Large intestine (tissue), 3 donors: Measurements from ENCODE around the gene BRME1. TPM values are rescaled to one million over a fixed set of nuclear protein-coding genes. Genes with fewer than 3 reads are reported as not detected.

Experiments
- DNase-seq, 2 donors: peaks; one replicate each; pipeline versions ENCODE4 v3.0.0 to v3.0.0-alpha.2; 2013
- H3K27ac ChIP-seq: one replicate; pipeline ENCODE4 v1.5.1; 2013; ENCODE audit warnings: low read length
- H3K27me3 ChIP-seq: 2 replicates; pipeline ENCODE4 v1.6.1; 2013; ENCODE audit warnings: low read length; ENCODE audit not compliant: control insufficient read depth, insufficient read depth
- H3K36me3 ChIP-seq: 2 replicates; pipeline ENCODE4 v1.6.1; 2013; ENCODE audit warnings: low read length; ENCODE audit not compliant: control insufficient read depth, insufficient read depth
- H3K4me1 ChIP-seq: one replicate; pipeline ENCODE4 v1.6.1; 2013; ENCODE audit warnings: low read length; ENCODE audit not compliant: control insufficient read depth, insufficient read depth
- H3K4me3 ChIP-seq: one replicate; pipeline ENCODE4 v1.5.1; 2013; ENCODE audit warnings: low read length
- H3K9me3 ChIP-seq: one replicate; pipeline ENCODE4 v1.6.1; 2013; ENCODE audit warnings: mild to moderate bottlenecking, low read depth, low read length, moderate library complexity; ENCODE audit not compliant: control insufficient read depth
- WGBS: methylation state at CpG from one replicate; pipeline ENCODE4 v1.1.5; 2013; ENCODE audit warnings: low lambda C conversion rate; ENCODE audit not compliant: insufficient coverage; 5-methylcytosine and 5-hydroxymethylcytosine counted together
- polyA plus RNA-seq: library from polyadenylated mRNA; unstranded; fragments of 120-200 nt; gene quantifications from one replicate; pipeline ENCODE4 v1.2.1, GENCODE V29; 2013

The BRME1 gene
- polyA plus RNA-seq, 1 donor = 4.7 TPM

DNA sequence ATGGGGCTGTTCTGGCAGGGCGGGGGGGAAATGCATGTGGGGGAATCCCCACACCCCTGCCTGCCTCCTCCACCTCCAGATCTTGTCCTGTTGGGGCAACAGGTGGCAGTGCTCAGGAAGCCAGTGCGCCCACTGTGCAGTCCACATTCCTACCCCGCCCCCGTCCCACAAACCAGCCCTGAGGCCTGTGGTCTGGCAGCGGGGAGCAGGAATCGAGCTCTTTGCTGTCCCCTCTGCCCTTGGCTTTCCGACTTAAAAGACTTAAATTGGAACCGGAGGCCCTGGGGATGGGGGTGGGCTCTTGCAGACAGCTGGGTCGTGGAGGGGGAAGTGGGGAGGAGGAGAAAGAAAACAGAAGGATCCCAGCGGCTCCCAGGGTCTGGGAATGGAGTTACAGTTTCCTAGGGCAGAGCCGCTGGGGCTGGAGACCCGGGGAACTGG lies 24.6 kb downstream of the BRME1 start:
- no CpG with 5 or more reads among the region's 12 CpGs for WGBS
- H3K36me3 ChIP-seq = no peaks in the 10 kb centered on the region
- H3K9me3 ChIP-seq = no peaks in the 10 kb centered on the region
- H3K4me3 ChIP-seq = no peak overlapping the region
- DNase-seq = no peak
- H3K4me1 ChIP-seq = peaks cover 15% of the 10 kb centered on the region
- H3K27ac ChIP-seq = no peak overlapping the region
- H3K27me3 ChIP-seq = no peaks in the 10 kb centered on the region

DNA sequence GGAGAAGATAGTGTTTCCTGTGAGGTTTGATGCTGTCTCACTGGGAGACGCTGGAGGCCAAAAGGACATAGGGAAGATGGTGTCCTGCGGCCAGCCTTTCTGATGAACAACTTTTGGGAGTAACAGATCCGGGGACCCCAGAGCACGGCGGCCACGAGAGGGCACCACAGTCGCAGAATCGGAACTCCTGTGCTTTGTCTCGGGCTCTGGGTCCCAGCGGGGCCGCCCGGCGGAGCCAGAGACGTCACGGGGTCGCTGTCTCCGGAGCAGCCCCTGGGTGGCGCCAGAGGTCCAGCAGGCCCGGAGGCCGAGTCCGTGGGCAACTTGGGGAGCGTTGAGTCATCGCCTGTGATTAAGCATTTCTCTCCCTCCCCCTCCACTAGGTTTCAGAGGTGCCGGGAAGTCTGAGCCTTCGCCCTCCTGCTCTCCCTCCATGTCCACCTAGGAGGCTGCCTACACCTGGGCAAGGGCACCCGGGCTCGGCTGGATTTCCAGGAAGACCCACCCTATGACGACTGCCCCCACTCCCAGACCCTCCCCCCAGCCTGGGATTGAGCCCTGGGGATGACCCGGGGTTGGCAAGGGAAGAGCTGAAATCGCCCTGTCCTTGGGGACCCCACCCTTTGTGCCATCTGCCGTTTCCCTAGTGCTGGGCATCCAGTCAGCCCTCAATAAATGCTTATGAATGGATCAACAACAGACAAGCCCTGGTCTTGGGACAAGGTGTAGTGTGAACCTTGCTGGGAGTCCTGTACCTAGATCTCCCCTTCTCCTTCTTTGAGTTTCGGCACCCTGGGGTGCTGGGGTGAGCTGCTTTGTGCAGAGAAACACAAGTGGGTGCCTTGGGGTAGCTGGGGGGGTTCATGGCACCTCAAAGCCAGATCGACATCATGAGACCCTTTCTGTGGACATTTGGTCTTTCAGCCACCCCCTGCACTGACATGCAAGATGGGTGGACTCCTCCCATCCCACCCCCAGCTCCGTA lies 25.6 kb downstream of the BRME1 start:
- WGBS = no CpG with 5 or more reads among the region's 34 CpGs
- DNase-seq = peak; percentile 94 to 96
- Histone ChIP-seq H3K4me1 (peaks cover 15% of the 10 kb centered on the region), H3K27ac (peak overlapping the region; percentile 33), H3K27me3 (no peaks in the 10 kb centered on the region), H3K36me3 (no peaks in the 10 kb centered on the region), H3K4me3 (peak overlapping the region; percentile 23), H3K9me3 (no peaks in the 10 kb centered on the region)

DNA sequence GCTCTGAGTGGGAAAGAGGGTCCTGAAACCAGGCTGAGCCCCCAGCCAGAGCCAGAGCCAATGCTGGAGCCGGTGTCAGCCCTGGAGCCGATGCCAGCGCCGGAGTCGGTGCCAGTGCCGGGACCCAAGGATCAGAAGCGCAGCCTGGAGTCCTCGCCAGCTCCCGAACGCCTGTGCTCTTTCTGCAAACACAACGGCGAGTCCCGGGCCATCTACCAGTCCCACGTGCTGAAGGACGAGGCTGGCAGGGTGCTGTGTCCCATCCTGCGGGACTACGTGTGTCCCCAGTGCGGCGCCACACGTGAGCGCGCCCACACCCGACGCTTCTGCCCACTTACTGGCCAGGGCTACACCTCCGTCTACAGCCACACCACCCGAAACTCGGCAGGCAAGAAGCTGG lies 28.6 kb downstream of the BRME1 start:
- Histone ChIP-seq H3K4me3 (no peak overlapping the region), H3K9me3 (peaks cover 3% of the 10 kb centered on the region), H3K4me1 (peaks cover 11% of the 10 kb centered on the region), H3K27me3 (no peaks in the 10 kb centered on the region), H3K36me3 (no peaks in the 10 kb centered on the region), H3K27ac (no peak overlapping the region)
- WGBS = no CpG with 5 or more reads among the region's 27 CpGs
- no peak for DNase-seq

DNA sequence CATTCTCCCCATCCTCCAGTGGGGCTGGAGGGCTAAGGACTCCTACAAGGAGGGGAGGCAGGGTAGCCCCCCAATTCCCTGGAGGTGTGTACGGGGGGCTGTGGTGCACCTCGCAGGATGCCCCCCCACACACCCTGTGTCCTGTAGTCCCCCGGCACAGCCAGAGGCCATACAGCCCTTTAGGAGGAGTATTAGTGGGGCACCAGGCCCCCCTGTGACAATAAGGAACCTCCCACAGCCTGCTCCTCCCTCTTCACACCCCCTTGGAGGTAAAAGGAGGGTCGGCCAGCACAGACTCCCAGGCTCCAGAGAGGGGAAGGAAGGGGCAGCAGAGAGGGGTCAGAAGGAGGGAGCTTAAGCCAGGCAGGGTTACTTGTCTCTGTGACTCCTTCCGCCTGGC lies 29.1 kb downstream of the BRME1 start, which contains the start of gene NANOS3:
TSS of gene NANOS3 (plus strand) at position 301 of the 400 bp plus-strand sequence. CDS start 115 bp downstream, outside the sequence.
- Histone ChIP-seq H3K9me3 (peaks cover 3% of the 10 kb centered on the region), H3K4me1 (peaks cover 11% of the 10 kb centered on the region), H3K36me3 (no peaks in the 10 kb centered on the region), H3K27ac (no peak within 1 kb of the TSS), H3K27me3 (no peaks in the 10 kb centered on the region), H3K4me3 (no peak within 1 kb of the TSS)
- whole genome bisulfite sequencing = no CpG with 5 or more reads among the region's 5 CpGs
- DNase-seq = no peak

DNA sequence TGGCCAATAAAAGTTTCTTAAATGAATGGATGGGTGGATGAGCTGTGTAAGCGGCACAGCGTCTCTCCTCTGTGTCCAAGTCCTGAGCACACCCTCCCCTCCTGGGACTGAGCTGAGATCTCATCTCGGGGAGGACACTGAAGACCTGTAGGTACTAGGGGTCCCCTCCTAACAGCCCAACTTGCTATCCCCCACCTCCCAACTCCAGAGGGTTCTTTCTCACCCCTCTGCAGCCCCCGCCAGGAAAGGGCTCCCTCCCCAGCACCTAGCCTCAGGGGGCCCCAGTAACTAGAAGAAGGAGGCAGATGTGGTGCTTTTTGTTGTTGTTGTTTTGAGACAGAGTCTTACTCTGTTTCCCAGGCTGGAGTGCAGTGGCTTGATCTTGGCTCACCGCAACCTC lies 30.1 kb downstream of the BRME1 start:
- no peaks in the 10 kb centered on the region for H3K27me3 ChIP-seq
- DNase-seq = no peak
- no peaks in the 10 kb centered on the region for H3K36me3 ChIP-seq
- H3K9me3 ChIP-seq = peaks cover 3% of the 10 kb centered on the region
- H3K4me3 ChIP-seq = no peak overlapping the region
- no CpG with 5 or more reads among the region's 5 CpGs for WGBS
- H3K4me1 ChIP-seq = peaks cover 10% of the 10 kb centered on the region
- H3K27ac ChIP-seq = no peak overlapping the region

DNA sequence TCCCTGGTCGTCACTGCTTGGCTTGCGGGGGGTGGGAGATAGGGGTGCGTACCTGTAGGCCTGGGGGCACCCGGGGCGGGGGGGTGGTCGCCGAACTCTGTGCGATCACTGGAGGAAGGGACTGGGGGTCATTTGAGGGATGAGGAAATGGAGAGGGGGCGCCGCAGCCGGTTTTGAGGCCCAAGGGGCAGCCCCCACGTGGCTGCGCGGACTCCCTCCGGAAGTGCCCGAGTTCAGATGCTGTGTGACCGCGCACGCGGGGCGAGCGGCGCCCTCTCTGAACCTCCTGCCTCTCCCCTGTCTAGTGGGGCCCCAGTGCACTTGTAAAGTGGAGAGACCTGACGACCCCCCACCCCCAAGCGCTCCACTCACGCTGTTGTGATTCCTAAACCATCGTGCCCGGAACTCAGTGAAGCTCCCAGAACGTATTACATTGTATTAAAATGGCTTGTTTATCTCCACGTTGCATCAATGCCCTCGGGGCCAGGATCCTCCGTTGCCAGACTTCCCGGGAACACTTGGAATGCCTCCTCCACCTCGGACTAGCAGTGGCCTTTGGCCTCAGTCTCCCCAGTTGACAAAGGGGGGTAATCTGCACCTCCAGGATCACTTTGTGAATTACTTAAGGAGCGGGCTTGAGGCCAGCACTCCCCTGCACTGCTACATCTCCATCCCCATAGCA lies 31.9 kb downstream of the BRME1 start:
- no peak for DNase-seq
- Histone ChIP-seq H3K36me3 (no peaks in the 10 kb centered on the region), H3K27me3 (no peaks in the 10 kb centered on the region), H3K4me1 (peaks cover 4% of the 10 kb centered on the region), H3K4me3 (no peak overlapping the region), H3K27ac (no peak overlapping the region), H3K9me3 (peaks cover 3% of the 10 kb centered on the region)
- WGBS = no CpG with 5 or more reads among the region's 35 CpGs

DNA sequence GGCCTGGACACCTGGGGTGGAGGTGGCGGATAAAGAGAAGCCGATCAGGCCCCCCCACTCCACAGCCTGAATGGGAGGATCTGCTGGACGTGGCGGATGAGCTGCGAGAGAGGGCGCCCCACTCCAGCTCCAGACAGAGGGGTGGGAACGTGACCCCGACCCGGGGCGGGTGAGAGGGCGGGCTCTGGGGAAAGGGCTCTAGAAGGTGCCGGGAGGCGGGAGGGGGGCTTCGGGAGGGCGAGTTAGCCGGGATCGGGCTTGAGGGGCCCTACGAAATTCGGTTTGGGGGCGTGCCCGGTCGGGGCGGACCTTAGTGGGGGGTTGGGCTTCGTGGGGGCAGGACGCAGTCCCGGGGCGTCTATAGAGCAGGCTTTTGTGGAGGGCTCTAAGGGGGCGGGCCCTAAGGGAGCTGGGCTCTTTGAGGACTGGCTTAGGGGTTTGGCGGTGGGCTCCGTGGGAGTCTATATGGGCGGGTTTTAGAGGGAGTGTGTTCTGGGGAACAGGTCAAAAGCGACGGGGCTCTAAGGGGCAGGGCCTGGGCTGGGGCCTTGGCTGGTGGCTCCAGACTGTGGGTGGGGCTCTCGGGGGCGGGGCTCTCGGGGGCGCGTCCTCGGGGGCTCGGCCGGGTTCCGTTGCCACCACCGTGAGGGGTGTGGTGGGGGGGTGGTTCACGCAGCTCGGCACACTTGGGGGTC lies 33.1 kb downstream of the BRME1 start:
- Histone ChIP-seq H3K27ac (no peak overlapping the region), H3K9me3 (peaks cover 3% of the 10 kb centered on the region), H3K4me3 (peak overlapping the region; percentile 53), H3K4me1 (peaks cover 4% of the 10 kb centered on the region), H3K27me3 (no peaks in the 10 kb centered on the region), H3K36me3 (no peaks in the 10 kb centered on the region)
- peak in 1 of 2 donors; percentile 72 for DNase-seq
- WGBS = no CpG with 5 or more reads among the region's 45 CpGs

DNA sequence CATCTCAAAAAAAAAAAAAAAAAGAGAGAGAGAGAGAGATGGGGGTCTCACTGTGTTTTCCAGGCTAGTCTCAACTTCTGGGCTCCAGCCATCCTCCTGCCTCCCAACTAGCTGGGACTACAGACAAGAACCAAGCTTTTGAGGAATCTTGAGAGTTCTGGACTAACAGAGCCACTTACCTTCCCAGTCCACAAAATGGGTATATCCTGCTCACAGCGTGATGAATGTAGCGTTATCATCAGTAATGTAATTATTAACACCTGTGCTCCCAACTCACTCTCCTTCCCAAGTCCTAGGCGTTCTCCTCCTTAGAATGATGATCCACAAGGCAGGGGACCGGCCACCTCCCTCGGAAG lies 33.6 kb downstream of the BRME1 start:
- Histone ChIP-seq H3K36me3 (no peaks in the 10 kb centered on the region), H3K27ac (no peak overlapping the region), H3K4me3 (peak overlapping the region; percentile 53), H3K4me1 (peaks cover 4% of the 10 kb centered on the region), H3K27me3 (no peaks in the 10 kb centered on the region), H3K9me3 (peaks cover 3% of the 10 kb centered on the region)
- WGBS = no CpG with 5 or more reads among the region's 5 CpGs
- DNase-seq = no peak

DNA sequence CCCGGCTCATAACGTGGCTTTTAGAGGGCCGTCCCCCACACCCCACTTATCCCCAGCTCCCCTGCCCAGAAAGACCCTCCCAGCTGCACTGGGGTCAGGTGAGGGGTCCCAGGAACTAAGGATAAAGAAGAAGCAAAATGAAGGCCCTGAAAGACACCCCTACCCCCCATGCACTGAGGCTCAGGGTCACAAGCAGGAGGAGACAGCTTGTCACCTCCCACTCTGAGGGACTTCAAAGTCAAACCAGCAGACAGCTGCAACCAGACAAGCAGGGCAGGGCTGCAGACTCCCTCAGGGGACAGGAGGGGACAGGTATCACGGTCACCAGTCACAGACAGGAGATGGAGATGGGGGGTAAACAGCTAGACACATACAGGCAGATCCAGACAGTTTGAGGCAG lies 35.0 kb downstream of the BRME1 start:
- no peak for DNase-seq
- peaks cover 3% of the 10 kb centered on the region for H3K27me3 ChIP-seq
- no peak overlapping the region for H3K4me3 ChIP-seq
- H3K36me3 ChIP-seq = no peaks in the 10 kb centered on the region
- peaks cover 6% of the 10 kb centered on the region for H3K4me1 ChIP-seq
- H3K27ac ChIP-seq = no peak overlapping the region
- H3K9me3 ChIP-seq = peaks cover 3% of the 10 kb centered on the region
- WGBS = no CpG with 5 or more reads among the region's 4 CpGs

DNA sequence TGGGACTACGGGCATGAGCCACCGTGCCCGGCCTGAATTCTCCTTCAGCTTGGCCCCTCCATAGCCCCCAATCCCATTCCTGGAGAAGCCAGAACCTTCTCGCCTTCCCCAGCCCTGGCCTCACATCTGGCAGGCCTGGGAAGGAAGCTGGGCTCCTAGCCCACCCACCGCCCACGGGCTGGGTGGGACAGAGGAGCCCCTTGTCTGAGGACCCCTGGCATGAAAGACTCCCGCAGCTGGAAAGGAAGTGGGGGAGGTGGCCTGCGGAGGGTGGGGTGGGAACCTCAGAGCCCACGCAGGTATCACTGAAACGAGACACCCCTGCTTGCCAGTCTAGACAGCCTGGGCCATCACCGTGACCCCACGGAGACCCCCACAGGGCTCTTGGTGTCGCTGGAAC lies 36.6 kb downstream of the BRME1 start:
- Histone ChIP-seq H3K9me3 (peaks cover 3% of the 10 kb centered on the region), H3K27me3 (peaks cover 6% of the 10 kb centered on the region), H3K4me3 (no peak overlapping the region), H3K36me3 (no peaks in the 10 kb centered on the region), H3K4me1 (peaks cover 10% of the 10 kb centered on the region), H3K27ac (no peak overlapping the region)
- no peak for DNase-seq
- no CpG with 5 or more reads among the region's 13 CpGs for WGBS
